Duodenal mucosa (tissue), 2 donors: ENCODE measurements around the gene ANKRD12.

Experiments
- H3K27ac ChIP-seq: one replicate; pipeline ENCODE4 v1.7.0; 2013; ENCODE audit warnings: low read depth, low read length
- H3K27me3 ChIP-seq, 2 donors: one replicate each; pipeline ENCODE4 v1.7.0; 2013; ENCODE audit warnings: low read length in 2 of 2, control low read depth in 1 of 2; ENCODE audit not compliant: insufficient read depth in 2 of 2, control insufficient read depth in 1 of 2
- H3K36me3 ChIP-seq, 2 donors: one replicate each; pipeline ENCODE4 v1.7.0; 2013; ENCODE audit warnings: low read length in 2 of 2, control low read depth in 1 of 2; ENCODE audit not compliant: insufficient read depth in 2 of 2, control insufficient read depth in 1 of 2
- H3K4me1 ChIP-seq, 2 donors: one replicate each; pipeline ENCODE4 v1.7.0; 2013; ENCODE audit warnings: low read length in 2 of 2, control low read depth in 1 of 2; ENCODE audit not compliant: insufficient read depth in 2 of 2, control insufficient read depth in 1 of 2
- H3K4me3 ChIP-seq, 2 donors: one replicate each; pipeline ENCODE4 v1.7.0; 2013; ENCODE audit warnings: low read length in 2 of 2, low read depth in 1 of 2
- H3K9ac ChIP-seq, 2 donors: one replicate each; pipeline ENCODE4 v1.7.0; 2013; ENCODE audit warnings: low read length in 2 of 2, low read depth in 1 of 2
- H3K9me3 ChIP-seq, 2 donors: one replicate each; pipeline ENCODE4 v1.7.0; 2013; ENCODE audit warnings: low read length in 2 of 2, control low read depth in 1 of 2; ENCODE audit not compliant: control insufficient read depth in 1 of 2

ANKRD12 gene

GRCh38 chr18:9177466-9177865 is 40.9 kb downstream of the ANKRD12 start:
- H3K27ac ChIP-seq = no peak overlapping the region
- H3K9me3 ChIP-seq = no peaks in the 10 kb centered on the region
- H3K27me3 ChIP-seq = no peaks in the 10 kb centered on the region
- peaks cover 0 to 3% of the 10 kb centered on the region in 2 donors for H3K4me1 ChIP-seq
- no peak overlapping the region for H3K4me3 ChIP-seq
- H3K9ac ChIP-seq = no peak overlapping the region
- H3K36me3 ChIP-seq = peaks cover 0 to 2% of the 10 kb centered on the region in 2 donors

GRCh38 chr18:9178557-9178956 is 42.0 kb downstream of the ANKRD12 start:
- peaks cover 0 to 2% of the 10 kb centered on the region in 2 donors for H3K4me1 ChIP-seq
- no peaks in the 10 kb centered on the region for H3K9me3 ChIP-seq
- peaks cover 0 to 6% of the 10 kb centered on the region in 2 donors for H3K36me3 ChIP-seq
- H3K27ac ChIP-seq = no peak overlapping the region
- H3K4me3 ChIP-seq = no peak overlapping the region
- no peak overlapping the region for H3K9ac ChIP-seq
- H3K27me3 ChIP-seq = no peaks in the 10 kb centered on the region

- H3K27ac ChIP-seq = no peak overlapping the region
- no peak overlapping the region for H3K9ac ChIP-seq
- H3K36me3 ChIP-seq = peaks cover 0 to 9% of the 10 kb centered on the region in 2 donors
- H3K27me3 ChIP-seq = no peaks in the 10 kb centered on the region
- peaks cover 0 to 10% of the 10 kb centered on the region in 2 donors for H3K4me1 ChIP-seq
- no peak overlapping the region for H3K4me3 ChIP-seq
- H3K9me3 ChIP-seq = no peaks in the 10 kb centered on the region
These were observed 44.7 kb downstream of the ANKRD12 start for GRCh38 chr18:9181275-9181674.

- peaks cover 0 to 10% of the 10 kb centered on the region in 2 donors for H3K4me1 ChIP-seq
- H3K27ac ChIP-seq = no peak overlapping the region
- H3K4me3 ChIP-seq = no peak overlapping the region
- no peak overlapping the region for H3K9ac ChIP-seq
- no peaks in the 10 kb centered on the region for H3K9me3 ChIP-seq
- peaks cover under 1 to 9% of the 10 kb centered on the region in 2 donors for H3K36me3 ChIP-seq
- no peaks in the 10 kb centered on the region for H3K27me3 ChIP-seq
These were observed 46.3 kb downstream of the ANKRD12 start for GRCh38 chr18:9182852-9183399.

- Histone ChIP-seq H3K27ac (no peak overlapping the region), H3K27me3 (no peaks in the 10 kb centered on the region), H3K36me3 (peaks cover 6 to 15% of the 10 kb centered on the region in 2 donors), H3K4me1 (peaks cover 0 to 10% of the 10 kb centered on the region in 2 donors), H3K9ac (no peak overlapping the region), H3K9me3 (no peaks in the 10 kb centered on the region), H3K4me3 (peak overlapping the region in 1 of 2 donors; percentile 24)
These were observed 48.5 kb downstream of the ANKRD12 start for GRCh38 chr18:9184998-9185613.

GRCh38 chr18:9188359-9189231 is 52.0 kb downstream of the ANKRD12 start:
- Histone ChIP-seq H3K4me3 (no peak overlapping the region), H3K9me3 (no peaks in the 10 kb centered on the region), H3K27ac (no peak overlapping the region), H3K9ac (no peak overlapping the region), H3K4me1 (peaks cover 0 to 10% of the 10 kb centered on the region in 2 donors), H3K36me3 (peaks cover 6 to 9% of the 10 kb centered on the region in 2 donors), H3K27me3 (no peaks in the 10 kb centered on the region)

- peaks cover 0 to 10% of the 10 kb centered on the region in 2 donors for H3K4me1 ChIP-seq
- peaks cover 6% of the 10 kb centered on the region in 2 donors for H3K36me3 ChIP-seq
- no peak overlapping the region for H3K9ac ChIP-seq
- no peaks in the 10 kb centered on the region for H3K9me3 ChIP-seq
- H3K4me3 ChIP-seq = no peak overlapping the region
- no peaks in the 10 kb centered on the region for H3K27me3 ChIP-seq
- no peak overlapping the region for H3K27ac ChIP-seq
These were observed 52.9 kb downstream of the ANKRD12 start for GRCh38 chr18:9189491-9189890.

GRCh38 chr18:9191658-9192256 is 55.2 kb downstream of the ANKRD12 start:
- H3K4me1 ChIP-seq = no peaks in the 10 kb centered on the region
- no peak overlapping the region for H3K9ac ChIP-seq

GRCh38 chr18:9193031-9193430 is 56.5 kb downstream of the ANKRD12 start:
- Histone ChIP-seq H3K9ac (no peak overlapping the region), H3K27ac (no peak overlapping the region), H3K36me3 (peaks cover 9 to 14% of the 10 kb centered on the region in 2 donors), H3K4me3 (no peak overlapping the region), H3K9me3 (no peaks in the 10 kb centered on the region), H3K4me1 (no peaks in the 10 kb centered on the region), H3K27me3 (no peaks in the 10 kb centered on the region)

More at GRCh38 chr18:9191658-9192256, 55.2 kb downstream of the ANKRD12 start:
- Histone ChIP-seq H3K27me3 (no peaks in the 10 kb centered on the region), H3K9me3 (no peaks in the 10 kb centered on the region), H3K4me3 (no peak overlapping the region), H3K36me3 (peaks cover 10 to 14% of the 10 kb centered on the region in 2 donors), H3K27ac (no peak overlapping the region)

- Histone ChIP-seq H3K9ac (no peak overlapping the region), H3K9me3 (no peaks in the 10 kb centered on the region), H3K27me3 (no peaks in the 10 kb centered on the region), H3K36me3 (peaks cover 7 to 8% of the 10 kb centered on the region in 2 donors), H3K27ac (no peak overlapping the region), H3K4me1 (peaks cover 0 to 9% of the 10 kb centered on the region in 2 donors), H3K4me3 (no peak overlapping the region)
These were observed 60.0 kb downstream of the ANKRD12 start for GRCh38 chr18:9196568-9196967.
